Measurements from ENCODE around the gene PVALEF.
"Not testable (repeated sequence)": the region's sequence is repeated elsewhere in the genome, so short reads cannot be mapped to it uniquely, and the experiment has no call there.

PVALEF gene

DNA sequence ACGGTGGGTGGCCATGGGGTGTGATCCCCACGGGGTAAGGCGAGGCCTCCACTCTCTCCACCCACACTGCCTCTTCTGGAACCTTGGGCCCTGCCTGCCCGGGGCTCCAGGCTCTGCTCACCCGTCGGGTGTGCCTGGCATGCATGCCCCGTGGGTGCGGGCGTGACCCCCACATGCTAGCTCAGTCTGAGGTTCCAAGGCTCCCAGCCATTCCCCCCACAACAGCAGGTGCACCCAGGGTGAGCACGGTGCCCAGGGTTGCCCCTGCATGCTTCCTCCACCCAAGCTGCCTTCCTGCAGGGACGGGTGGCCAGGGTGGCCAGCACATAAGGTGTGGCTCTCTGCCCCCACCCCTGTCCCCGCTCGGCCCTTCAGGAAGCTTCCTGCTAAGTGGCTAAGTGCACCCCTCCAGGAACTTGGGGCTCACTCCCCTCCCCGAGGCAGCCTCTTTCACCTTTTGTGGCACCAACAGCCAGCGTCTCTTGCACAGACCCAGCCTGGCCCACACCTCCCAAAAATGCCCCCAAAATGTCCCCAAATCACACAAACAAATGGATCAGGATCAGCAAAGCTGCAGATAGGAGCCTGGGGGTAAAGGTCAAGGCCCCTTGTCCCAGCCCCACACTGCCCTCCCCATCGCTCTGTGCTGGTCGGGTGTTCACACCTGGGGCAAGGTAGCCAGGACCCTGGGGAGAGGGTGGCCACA lies 21.4 kb upstream of the PVALEF start:
- H3K36me3 Mint-ChIP-seq (ENCODE audit: low read depth): no peaks in the 10 kb centered on the region
- H3K9me3 Mint-ChIP-seq: no peaks in the 10 kb centered on the region
- peaks cover 34% of the 10 kb centered on the region for H3K4me1 Mint-ChIP-seq (ENCODE audit: low read depth)
- no peaks in the 10 kb centered on the region for H3K27me3 Mint-ChIP-seq
- no peak overlapping the region for H3K4me3 Mint-ChIP-seq
- peak overlapping the region; percentile 74 for H3K27ac Mint-ChIP-seq
- intact Hi-C loops (cut with micrococcal nuclease): loop anchor here (2.0 kb wide), 1 partner anchor 17 kb away; no protein-coding TSS in a partner anchor

DNA sequence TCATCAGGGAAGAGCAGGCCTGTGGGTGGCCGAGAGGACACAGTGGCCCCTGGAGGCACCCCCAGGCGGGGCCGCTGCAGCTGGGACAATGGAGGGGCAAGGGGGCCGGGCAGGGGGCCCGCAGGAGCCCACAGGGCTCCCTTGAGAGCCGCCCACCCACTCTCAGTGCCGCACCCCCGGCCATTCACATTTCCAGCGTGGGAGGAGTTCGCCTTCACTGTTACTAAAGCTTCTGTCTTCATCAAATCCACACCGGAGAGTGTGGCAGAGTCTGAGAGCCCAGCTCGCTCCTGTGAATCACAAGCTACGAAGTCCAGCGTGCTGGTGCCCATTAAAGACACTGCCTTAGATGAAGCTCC lies 20.9 kb upstream of the PVALEF start:
- H3K27me3 Mint-ChIP-seq: no peaks in the 10 kb centered on the region
- no peak overlapping the region for H3K4me3 Mint-ChIP-seq
- peak overlapping the region; percentile 74 for H3K27ac Mint-ChIP-seq
- no peaks in the 10 kb centered on the region for H3K9me3 Mint-ChIP-seq
- H3K4me1 Mint-ChIP-seq (ENCODE audit: low read depth): peaks cover 39% of the 10 kb centered on the region
- H3K36me3 Mint-ChIP-seq (ENCODE audit: low read depth): no peaks in the 10 kb centered on the region
- intact Hi-C loops (cut with micrococcal nuclease): no loop called here

DNA sequence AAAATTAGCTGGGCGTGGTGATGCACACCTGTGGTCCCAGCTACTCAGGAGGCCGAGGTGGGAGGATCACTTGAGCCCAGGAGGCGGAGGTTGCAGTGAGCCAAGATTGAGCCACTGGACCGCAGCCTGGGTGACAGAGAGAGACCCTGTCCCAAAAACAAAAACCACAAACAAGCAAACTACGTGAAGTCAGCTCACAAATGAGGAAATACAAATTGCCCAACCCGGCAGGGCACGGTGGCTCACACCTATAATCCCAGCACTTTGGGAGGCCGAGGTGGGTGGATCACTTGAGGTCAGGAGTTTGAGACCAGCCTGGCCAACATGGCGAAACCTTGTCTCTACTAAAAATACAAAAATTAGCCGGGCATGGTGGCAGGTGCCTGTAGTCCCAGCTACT lies 19.1 kb upstream of the PVALEF start:
- H3K4me3 Mint-ChIP-seq; H3K9me3 Mint-ChIP-seq; H3K27me3 Mint-ChIP-seq; H3K36me3 Mint-ChIP-seq (ENCODE audit: low read depth); intact Hi-C loops (cut with micrococcal nuclease): not testable (repeated sequence)
- Mint-ChIP-seq H3K4me1 (ENCODE audit: low read depth) (peaks cover 56% of the 10 kb centered on the region), H3K27ac (peak overlapping the region; percentile 55)

DNA sequence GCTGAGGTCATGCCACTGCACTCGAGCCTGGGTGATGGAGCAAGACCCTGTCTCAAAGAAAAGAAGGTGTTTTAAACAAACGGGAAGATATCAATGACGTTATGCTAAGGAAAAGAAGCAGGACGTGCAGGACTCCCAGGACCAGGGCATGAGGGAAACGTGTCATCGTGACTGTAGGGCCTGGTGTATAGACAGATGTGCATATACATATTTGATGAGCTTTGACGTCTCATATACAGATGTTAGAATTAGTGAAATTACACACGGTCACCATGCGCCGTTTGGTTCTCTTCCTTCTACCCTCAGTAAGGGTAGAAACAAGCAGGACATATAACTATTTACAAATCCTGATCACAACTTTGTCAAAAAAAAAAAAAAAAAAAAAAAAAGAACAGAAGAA lies 17.6 kb upstream of the PVALEF start:
- no peaks in the 10 kb centered on the region for H3K36me3 Mint-ChIP-seq (ENCODE audit: low read depth)
- peaks cover 58% of the 10 kb centered on the region for H3K4me1 Mint-ChIP-seq (ENCODE audit: low read depth)
- H3K4me3 Mint-ChIP-seq: no peak overlapping the region
- H3K27me3 Mint-ChIP-seq: no peaks in the 10 kb centered on the region
- no peak overlapping the region for H3K27ac Mint-ChIP-seq
- intact Hi-C loops (cut with micrococcal nuclease): loop anchor here (2.0 kb wide), 1 partner anchor 91 kb away; the partner anchor contains the start of genes NDUFAF8 and TEPSIN
- H3K9me3 Mint-ChIP-seq: no peaks in the 10 kb centered on the region

DNA sequence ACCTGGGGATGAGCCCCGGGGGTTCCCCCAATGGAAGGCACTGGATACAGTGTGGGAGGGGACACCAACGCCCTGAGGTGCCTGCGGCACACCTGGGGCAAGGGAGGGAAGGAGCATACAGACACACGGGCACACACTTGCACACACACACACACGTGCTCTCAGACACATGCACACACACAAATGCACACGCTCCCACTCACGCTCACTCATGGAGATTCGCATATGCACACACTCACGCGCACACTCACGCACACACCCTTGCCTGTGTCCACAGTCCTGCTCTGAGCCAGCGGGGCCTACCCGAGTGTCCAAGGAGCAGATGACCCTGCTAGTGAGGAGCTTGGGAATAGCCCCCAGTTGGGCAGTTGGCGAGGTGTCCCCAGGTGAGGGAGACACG lies 16.7 kb upstream of the PVALEF start:
- Mint-ChIP-seq H3K9me3 (no peaks in the 10 kb centered on the region), H3K27ac (peak overlapping the region; percentile 96)
- intact Hi-C loops (cut with micrococcal nuclease): loop anchor here (2.0 kb wide), 1 partner anchor 90 kb away; the partner anchor contains the start of genes NDUFAF8 and TEPSIN

DNA sequence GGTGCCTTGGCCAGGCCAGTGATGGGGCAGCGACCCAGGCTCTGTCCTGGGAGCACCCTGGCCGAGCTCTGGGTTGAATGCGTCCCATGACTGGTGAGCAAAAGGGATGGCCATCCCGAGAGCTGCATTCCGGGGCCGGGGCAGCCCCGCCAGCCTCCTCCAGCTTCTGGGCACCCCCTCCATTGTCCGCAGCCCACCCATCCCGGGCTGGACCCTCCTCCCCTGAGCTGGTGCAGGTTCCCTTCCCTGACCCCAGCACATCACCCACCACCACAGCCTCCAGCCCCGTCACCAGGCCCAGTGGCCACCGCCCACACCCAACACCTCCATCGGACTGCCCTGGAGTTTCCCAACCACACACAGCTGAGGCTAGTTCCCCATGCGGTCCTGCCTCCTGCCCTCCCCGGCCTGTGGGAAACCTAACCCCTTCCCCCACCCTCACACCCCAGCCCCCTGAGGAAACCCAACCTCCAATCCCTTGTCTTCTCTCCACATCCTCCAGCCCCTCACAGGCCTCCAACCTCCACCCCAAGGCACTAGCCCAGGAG lies 16.2 kb upstream of the PVALEF start:
- intact Hi-C loops (cut with micrococcal nuclease): loop anchor here (2.0 kb wide), 1 partner anchor 90 kb away; the partner anchor contains the start of genes NDUFAF8 and TEPSIN
- Mint-ChIP-seq H3K4me1 (ENCODE audit: low read depth) (peaks cover 58% of the 10 kb centered on the region), H3K36me3 (ENCODE audit: low read depth) (no peaks in the 10 kb centered on the region), H3K4me3 (no peak overlapping the region), H3K27me3 (no peaks in the 10 kb centered on the region), H3K27ac (peak overlapping the region; percentile 96), H3K9me3 (no peaks in the 10 kb centered on the region)

More for the DNA sequence above, 16.7 kb upstream of the PVALEF start:
- H3K4me1 Mint-ChIP-seq (ENCODE audit: low read depth): peaks cover 58% of the 10 kb centered on the region
- H3K27me3 Mint-ChIP-seq: no peaks in the 10 kb centered on the region
- no peak overlapping the region for H3K4me3 Mint-ChIP-seq
- H3K36me3 Mint-ChIP-seq (ENCODE audit: low read depth): no peaks in the 10 kb centered on the region

DNA sequence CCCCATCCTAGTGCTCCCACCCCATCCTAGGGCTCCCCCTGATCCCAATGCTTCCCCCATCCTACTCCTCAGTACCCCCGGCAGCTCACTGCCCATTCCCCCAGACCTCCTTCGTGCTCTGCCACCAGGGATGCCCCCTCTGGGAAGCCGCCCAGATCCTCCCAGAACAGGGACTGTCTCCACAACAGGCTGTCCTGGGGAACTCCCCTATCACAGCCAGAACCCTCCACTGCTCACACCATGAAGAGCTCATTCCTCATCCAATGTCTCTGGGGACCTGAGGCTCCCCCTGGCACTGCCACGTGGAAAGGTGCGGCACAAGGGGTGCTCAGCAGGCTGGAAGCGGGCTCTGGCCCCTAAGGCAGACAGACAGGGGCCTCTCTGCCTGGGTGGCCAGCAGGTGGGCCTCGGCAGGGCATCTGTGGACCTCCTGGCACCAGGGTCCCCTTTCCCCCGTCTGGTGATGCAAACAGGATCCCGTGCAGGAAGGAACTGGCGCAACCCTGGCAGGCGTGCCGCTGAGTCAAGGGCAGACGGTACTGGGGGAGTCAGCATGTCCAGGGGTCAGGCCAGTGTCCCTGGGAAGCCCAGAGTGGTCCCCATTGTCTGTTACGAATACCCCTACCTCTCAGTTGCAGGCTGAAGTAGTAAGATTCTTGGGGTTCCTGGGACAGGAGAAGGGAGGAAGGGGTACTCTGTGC lies 14.8 kb upstream of the PVALEF start:
- Mint-ChIP-seq H3K27ac (peak overlapping the region; percentile 96), H3K27me3 (no peaks in the 10 kb centered on the region), H3K4me3 (peak overlapping the region; percentile 21), H3K4me1 (ENCODE audit: low read depth) (peaks cover 62% of the 10 kb centered on the region), H3K9me3 (peaks cover 6% of the 10 kb centered on the region), H3K36me3 (ENCODE audit: low read depth) (no peaks in the 10 kb centered on the region)
- intact Hi-C loops (cut with micrococcal nuclease): no loop called here

DNA sequence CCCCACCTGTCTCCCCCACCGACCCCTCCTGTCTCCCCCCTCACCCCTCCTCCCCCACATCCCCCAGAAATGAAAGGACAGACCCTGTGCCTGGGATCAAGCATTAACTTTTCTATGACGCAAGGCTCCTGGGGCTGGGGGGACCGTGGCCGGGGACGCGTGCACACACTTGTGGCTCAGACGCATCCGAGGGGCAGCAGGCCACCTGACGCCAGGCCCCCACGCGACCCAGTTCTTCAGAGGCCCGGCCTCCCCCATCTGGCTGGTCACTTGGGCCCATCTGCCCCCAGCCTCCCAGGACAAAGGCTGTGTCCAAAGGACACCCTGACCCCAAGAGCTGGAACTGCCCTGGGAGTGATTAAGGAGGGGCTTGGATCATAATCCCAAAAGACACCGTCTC lies 14.0 kb upstream of the PVALEF start:
- Mint-ChIP-seq H3K36me3 (ENCODE audit: low read depth) (no peaks in the 10 kb centered on the region), H3K27ac (peak overlapping the region; percentile 96), H3K9me3 (peaks cover 6% of the 10 kb centered on the region), H3K27me3 (no peaks in the 10 kb centered on the region), H3K4me3 (peak overlapping the region; percentile 9), H3K4me1 (ENCODE audit: low read depth) (peaks cover 62% of the 10 kb centered on the region)
- intact Hi-C loops (cut with micrococcal nuclease): no loop called here

DNA sequence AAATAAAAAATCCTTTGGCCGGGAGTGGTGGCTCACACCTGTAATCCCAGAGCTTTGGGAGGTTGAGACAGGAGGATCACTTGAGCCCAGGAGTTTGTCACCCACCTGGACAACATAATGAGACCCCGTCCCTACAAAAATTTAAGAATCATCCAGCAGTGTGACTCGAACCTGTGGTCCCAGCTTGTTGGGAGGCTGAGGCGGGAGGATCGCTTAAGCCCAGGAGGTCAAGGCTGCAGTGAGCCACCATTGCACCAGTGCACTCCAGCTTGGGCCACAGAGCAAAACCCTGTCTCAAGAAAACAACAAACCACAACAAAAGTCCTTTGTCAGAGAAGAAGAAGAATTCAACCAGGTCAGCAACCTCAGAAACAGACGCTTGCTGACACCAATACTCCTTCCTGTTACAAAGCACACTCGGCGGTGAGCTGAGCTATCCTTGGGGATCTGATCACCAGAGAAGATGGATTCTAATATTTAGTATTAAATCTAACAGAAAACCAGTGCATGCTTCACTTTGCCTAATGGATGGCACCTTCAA lies 12.9 kb upstream of the PVALEF start:
- Mint-ChIP-seq H3K4me3 (no peak overlapping the region), H3K36me3 (ENCODE audit: low read depth) (no peaks in the 10 kb centered on the region), H3K27ac (peak overlapping the region; percentile 96), H3K27me3 (no peaks in the 10 kb centered on the region), H3K9me3 (peaks cover 6% of the 10 kb centered on the region), H3K4me1 (ENCODE audit: low read depth) (peaks cover 71% of the 10 kb centered on the region)
- intact Hi-C loops (cut with micrococcal nuclease): no loop called here

DNA sequence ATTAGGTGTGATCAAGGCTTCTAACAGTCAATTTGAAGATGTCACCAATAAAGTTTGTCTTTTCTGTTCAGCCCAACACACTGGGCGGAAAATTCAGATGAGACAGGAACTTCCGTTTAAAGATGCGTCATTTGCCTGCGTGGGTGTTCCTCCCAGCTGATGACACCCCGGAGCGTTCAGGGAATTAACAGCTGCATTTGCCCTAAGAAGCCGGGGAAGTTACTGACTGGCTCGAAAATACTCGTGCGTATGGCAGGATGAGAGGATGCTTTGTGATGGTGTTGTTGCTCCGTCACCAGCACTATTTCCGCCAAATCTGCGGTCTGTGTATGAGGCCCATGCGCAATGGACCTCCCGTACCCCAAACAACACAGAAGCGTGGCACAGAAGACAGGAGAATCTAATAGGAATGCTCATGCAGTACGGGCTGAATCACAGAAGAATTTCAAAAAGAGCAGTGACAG lies 11.9 kb upstream of the PVALEF start:
- peaks cover 7% of the 10 kb centered on the region for H3K36me3 Mint-ChIP-seq (ENCODE audit: low read depth)
- H3K4me3 Mint-ChIP-seq: no peak overlapping the region
- intact Hi-C loops (cut with micrococcal nuclease): no loop called here
- peaks cover 78% of the 10 kb centered on the region for H3K4me1 Mint-ChIP-seq (ENCODE audit: low read depth)
- H3K27ac Mint-ChIP-seq: peak overlapping the region; percentile 96
- peaks cover 6% of the 10 kb centered on the region for H3K9me3 Mint-ChIP-seq
- H3K27me3 Mint-ChIP-seq: peaks cover 2% of the 10 kb centered on the region

DNA sequence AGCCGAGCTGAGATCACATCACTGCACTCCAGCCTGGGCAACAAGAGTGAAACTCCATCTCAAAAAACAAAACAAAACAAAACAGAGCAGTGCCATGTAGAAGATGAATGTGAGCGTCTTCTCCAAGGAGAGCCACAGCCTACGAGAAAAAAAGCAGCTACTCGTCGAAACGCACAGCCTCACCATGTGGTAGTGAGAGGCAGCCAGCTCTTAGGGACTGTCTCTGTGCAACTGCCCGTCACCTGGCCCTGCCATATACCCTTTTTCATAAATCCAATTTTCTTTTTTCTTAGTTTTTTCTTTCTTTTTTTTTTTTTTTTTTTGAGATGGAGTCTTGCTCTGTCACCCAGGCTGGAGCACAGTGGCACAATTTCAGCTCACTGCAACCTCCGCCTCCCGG lies 11.3 kb upstream of the PVALEF start:
- H3K27me3 Mint-ChIP-seq: not testable (repeated sequence)

DNA sequence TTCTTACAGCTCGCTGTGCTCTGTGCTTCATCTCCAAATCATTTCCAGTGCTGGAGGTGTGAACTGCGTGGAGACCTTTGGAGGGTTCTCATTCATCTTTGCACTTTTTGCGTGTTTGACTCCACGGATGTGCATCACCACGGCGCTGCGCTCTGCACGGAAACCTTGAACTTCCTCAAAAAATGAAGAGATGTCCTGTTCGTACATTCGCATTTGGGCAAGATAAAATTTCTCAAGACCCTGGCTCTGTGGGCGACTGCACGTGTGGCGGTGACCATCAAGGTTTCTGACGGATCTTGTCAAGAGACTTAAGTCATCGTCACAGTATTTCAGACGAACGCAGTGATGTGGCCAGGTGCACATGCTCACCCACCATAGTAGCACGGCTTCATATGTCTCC lies 10.3 kb upstream of the PVALEF start:
- H3K27ac Mint-ChIP-seq: peak overlapping the region; percentile 39
- peaks cover 72% of the 10 kb centered on the region for H3K4me1 Mint-ChIP-seq (ENCODE audit: low read depth)
- peaks cover 2% of the 10 kb centered on the region for H3K27me3 Mint-ChIP-seq
- H3K4me3 Mint-ChIP-seq: no peak overlapping the region
- intact Hi-C loops (cut with micrococcal nuclease): no loop called here
- H3K36me3 Mint-ChIP-seq (ENCODE audit: low read depth): peaks cover 7% of the 10 kb centered on the region
- peaks cover 6% of the 10 kb centered on the region for H3K9me3 Mint-ChIP-seq

More for the DNA sequence above, 11.3 kb upstream of the PVALEF start:
- intact Hi-C loops (cut with micrococcal nuclease); H3K36me3 Mint-ChIP-seq (ENCODE audit: low read depth); H3K4me3 Mint-ChIP-seq; H3K9me3 Mint-ChIP-seq: not testable (repeated sequence)
- H3K27ac Mint-ChIP-seq: peak overlapping the region; percentile 96
- H3K4me1 Mint-ChIP-seq (ENCODE audit: low read depth): peaks cover 77% of the 10 kb centered on the region

DNA sequence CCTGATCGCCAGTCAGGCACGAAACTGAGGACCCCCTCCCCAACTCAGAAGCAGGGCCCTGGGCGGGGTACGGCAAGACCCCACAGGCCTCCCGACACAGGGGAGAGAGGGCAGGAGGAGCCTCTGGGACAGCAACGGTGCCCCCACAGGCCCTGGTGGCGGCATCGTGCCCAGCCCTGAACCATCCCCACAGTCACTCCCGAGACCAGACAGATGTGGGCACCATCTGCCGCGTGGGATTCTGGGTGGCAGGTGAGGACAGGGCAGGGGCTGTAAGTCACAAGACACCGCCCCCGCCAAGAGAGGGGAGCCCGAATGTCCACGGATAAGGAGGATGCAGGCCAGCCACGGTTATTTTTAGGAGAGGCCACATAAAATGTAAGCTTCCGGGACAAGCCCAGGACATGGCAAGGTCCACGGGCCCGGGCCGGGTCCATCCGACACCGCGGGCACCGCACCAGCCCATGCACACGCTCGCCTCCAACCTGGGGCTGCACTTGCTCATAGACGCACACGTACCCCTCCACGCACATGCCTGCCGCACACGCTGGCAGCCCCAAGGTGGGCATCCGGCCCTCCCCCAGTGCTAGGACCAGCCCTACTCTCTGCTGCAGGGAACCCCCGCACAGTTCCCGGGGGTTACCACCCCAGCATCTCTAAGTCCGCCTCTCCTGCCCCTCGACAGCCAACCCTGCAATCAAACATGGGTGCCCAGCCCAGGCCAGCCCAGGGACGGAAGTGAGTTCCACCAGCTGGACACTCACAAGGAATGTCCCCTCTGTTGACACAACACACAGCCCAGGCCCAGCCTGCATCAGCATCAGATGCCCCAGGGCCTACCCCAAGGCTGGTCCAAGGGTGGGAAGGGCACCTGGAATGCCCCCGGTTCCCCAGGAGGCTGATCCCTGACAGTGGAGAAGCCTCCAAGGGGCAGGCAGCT lies 8.2 kb upstream of the PVALEF start:
- Mint-ChIP-seq H3K9me3 (peaks cover 6% of the 10 kb centered on the region), H3K36me3 (ENCODE audit: low read depth) (peaks cover 7% of the 10 kb centered on the region), H3K4me3 (no peak overlapping the region), H3K27me3 (peaks cover 11% of the 10 kb centered on the region), H3K4me1 (ENCODE audit: low read depth) (peaks cover 66% of the 10 kb centered on the region), H3K27ac (peak overlapping the region; percentile 41)
- intact Hi-C loops (cut with micrococcal nuclease): no loop called here
